ENCODE data around the gene RAB42. TPM values are rescaled to one million over a fixed set of nuclear protein-coding genes. Genes with fewer than 3 reads are reported as not detected.
A peak's percentile ranks its signal among the peaks of the same experiment; 100 is the strongest.

RAB42 gene
- total and polyA plus RNA-seq, 10 donors, result 1.9 to 18.9 (median 8.5) TPM

GRCh38 chr1:28642847-28643635, 51.0 kb downstream of the RAB42 start, which contains the start of gene TAF12:
Gene TAF12 (minus strand): TSS chr1:28643067. CDS start chr1:28622081, 20,986 bp downstream.
- 0 to 2% (median 0%) methylated on average over 21 to 49 of the region's 49 CpGs for WGBS, 5 donors
- peak within 1 kb of the TSS; percentile 86 to 96 (median 93) for H3K27ac ChIP-seq
- no peaks in the 10 kb centered on the region for H3K36me3 ChIP-seq
- H3K9me3 ChIP-seq, result no peaks in the 10 kb centered on the region
- intact Hi-C loops (cut with DNase I; ENCODE audit: low total_unique reads), result loop anchor here (2.0 kb wide), 1 partner anchor 94 kb away; the partner anchor contains the start of gene YTHDF2
- peak; percentile 97 for DNase-seq
- no peaks in the 10 kb centered on the region for H3K27me3 ChIP-seq (replicated peaks in 1 of 7)
- peak within 1 kb of the TSS; percentile 55 to 83 (median 69) for H3K4me3 ChIP-seq
- peak in 9 of 11 experiments; percentile 24 to 68 (median 53) for TF ChIP-seq CTCF (IDR thresholded peaks at IDR 0.05 in 8 of 11, conservative IDR thresholded peaks at IDR 0.05 in 3 of 11)
- peak; percentile 67 to 91 (median 90) for TF ChIP-seq POLR2A (IDR thresholded peaks at IDR 0.05)
- TF ChIP-seq POLR2AphosphoS5 (IDR thresholded peaks at IDR 0.05), result peak; percentile 97 to 99 (median 99)
- H3K4me1 ChIP-seq, result peaks cover 18 to 70% (median 44%) of the 10 kb centered on the region in 6 donors

GRCh38 chr1:28644494-28644893, 52.4 kb downstream of the RAB42 start:
- H3K4me3 ChIP-seq, result peak overlapping the region in 3 of 8 donors; percentile 60 to 83 (median 71)
- H3K27me3 ChIP-seq (replicated peaks in 1 of 7), result no peaks in the 10 kb centered on the region
- no peaks in the 10 kb centered on the region for H3K36me3 ChIP-seq
- 76 to 96% (median 93%) methylated on average over 3 of the region's 3 CpGs for WGBS, 5 donors
- H3K9me3 ChIP-seq, result no peaks in the 10 kb centered on the region
- peak overlapping the region; percentile 86 to 96 (median 93) for H3K27ac ChIP-seq
- peak; percentile 6 for DNase-seq
- no peak for TF ChIP-seq POLR2AphosphoS5 (IDR thresholded peaks at IDR 0.05)
- TF ChIP-seq POLR2A (IDR thresholded peaks at IDR 0.05), result no peak
- TF ChIP-seq CTCF (IDR thresholded peaks at IDR 0.05 in 8 of 11, conservative IDR thresholded peaks at IDR 0.05 in 3 of 11), result no peak
- H3K4me1 ChIP-seq, result peaks cover 18 to 74% (median 54%) of the 10 kb centered on the region in 6 donors
- intact Hi-C loops (cut with DNase I; ENCODE audit: low total_unique reads), result no loop called here

Small RNA genes within 50 kb of the gene (small RNA-seq; reads per million reads assigned to genes)
- gene SNORA16A (0 reads per million in 4 donors), gene SNORA44 (0 reads per million in 4 donors), gene SNORA61 (0 reads per million in 4 donors), gene SNORD99 (77,785 to 128,417 (median 87,117) reads per million in 4 donors)

Other genes with a start within 250 kb of the RAB42 start
- gene PHACTR4, start 222.5 kb upstream of the RAB42 start, total RNA-seq, result 10 to 100 TPM; 24.1 to 55.9 (median 32.9) TPM
- 10 to 100 TPM in 1 of 3 donors, 1 to 10 TPM in 2; 8.2 to 16.4 (median 8.9) TPM for gene PHACTR4, start 222.5 kb upstream of the RAB42 start, polyA plus RNA-seq
- 10 to 100 TPM; 15.1 to 26.2 (median 22.4) TPM for gene RCC1, start 86.2 kb upstream of the RAB42 start, total RNA-seq
- 10 to 100 TPM; 23.6 to 29.0 (median 28.9) TPM for gene RCC1, start 86.2 kb upstream of the RAB42 start, polyA plus RNA-seq
- 10 to 100 TPM; 14.0 to 25.7 (median 22.5) TPM for gene TRNAU1AP, start 39.2 kb upstream of the RAB42 start, total RNA-seq
- 10 to 100 TPM; 24.7 to 26.6 (median 26.6) TPM for gene TRNAU1AP, start 39.2 kb upstream of the RAB42 start, polyA plus RNA-seq
- gene TAF12, start 50.8 kb downstream of the RAB42 start, total RNA-seq, result 10 to 100 TPM; 17.0 to 28.7 (median 18.9) TPM
- gene TAF12, start 50.8 kb downstream of the RAB42 start, polyA plus RNA-seq, result 10 to 100 TPM; 18.6 to 27.8 (median 21.7) TPM
- not detected for gene RNU11, start 56.3 kb downstream of the RAB42 start, total RNA-seq
- gene RNU11, start 56.3 kb downstream of the RAB42 start, polyA plus RNA-seq, result not detected
- 10 to 100 TPM; 15.2 to 20.6 (median 17.3) TPM for gene GMEB1, start 76.5 kb downstream of the RAB42 start, total RNA-seq
- gene GMEB1, start 76.5 kb downstream of the RAB42 start, polyA plus RNA-seq, result 1 to 10 TPM; 3.6 to 5.5 (median 3.6) TPM
- 10 to 100 TPM; 52.7 to 67.5 (median 58.0) TPM for gene YTHDF2, start 144.7 kb downstream of the RAB42 start, total RNA-seq
- gene YTHDF2, start 144.7 kb downstream of the RAB42 start, polyA plus RNA-seq, result 10 to 100 TPM; 31.4 to 40.1 (median 31.6) TPM
- not detected for gene OPRD1, start 219.9 kb downstream of the RAB42 start, total RNA-seq
- gene OPRD1, start 219.9 kb downstream of the RAB42 start, polyA plus RNA-seq, result not detected

Measured in spleen (tissue), 11 donors.